Esophagus muscularis mucosa (tissue), 3 donors: ENCODE results near the gene HOXC11.

Experiments
- CTCF ChIP-seq, 3 experiments: fragments of 200-600 bp in 2 of 3; fragments of 450-650 bp in 1 of 3; sonication (generic) in 2 of 3; IDR thresholded peaks; one replicate each; pipeline ENCODE4 v1.5.1; 2017 to 2019; ENCODE audit warnings: antibody characterized with exemption in 3 of 3, mild to moderate bottlenecking in 2 of 3, moderate library complexity in 1 of 3
- POLR2A ChIP-seq: fragments of 450-650 bp; IDR thresholded peaks from one replicate; pipeline ENCODE4 v1.6.1; 2017; ENCODE audit warnings: antibody characterized with exemption, moderate library complexity, mild to moderate bottlenecking, low read depth
- POLR2AphosphoS5 ChIP-seq, 2 donors: sonication (generic); formaldehyde crosslinking; IDR thresholded peaks; one replicate each; pipeline ENCODE4 v1.6.1; 2017; ENCODE audit warnings: antibody characterized with exemption in 2 of 2

DNA sequence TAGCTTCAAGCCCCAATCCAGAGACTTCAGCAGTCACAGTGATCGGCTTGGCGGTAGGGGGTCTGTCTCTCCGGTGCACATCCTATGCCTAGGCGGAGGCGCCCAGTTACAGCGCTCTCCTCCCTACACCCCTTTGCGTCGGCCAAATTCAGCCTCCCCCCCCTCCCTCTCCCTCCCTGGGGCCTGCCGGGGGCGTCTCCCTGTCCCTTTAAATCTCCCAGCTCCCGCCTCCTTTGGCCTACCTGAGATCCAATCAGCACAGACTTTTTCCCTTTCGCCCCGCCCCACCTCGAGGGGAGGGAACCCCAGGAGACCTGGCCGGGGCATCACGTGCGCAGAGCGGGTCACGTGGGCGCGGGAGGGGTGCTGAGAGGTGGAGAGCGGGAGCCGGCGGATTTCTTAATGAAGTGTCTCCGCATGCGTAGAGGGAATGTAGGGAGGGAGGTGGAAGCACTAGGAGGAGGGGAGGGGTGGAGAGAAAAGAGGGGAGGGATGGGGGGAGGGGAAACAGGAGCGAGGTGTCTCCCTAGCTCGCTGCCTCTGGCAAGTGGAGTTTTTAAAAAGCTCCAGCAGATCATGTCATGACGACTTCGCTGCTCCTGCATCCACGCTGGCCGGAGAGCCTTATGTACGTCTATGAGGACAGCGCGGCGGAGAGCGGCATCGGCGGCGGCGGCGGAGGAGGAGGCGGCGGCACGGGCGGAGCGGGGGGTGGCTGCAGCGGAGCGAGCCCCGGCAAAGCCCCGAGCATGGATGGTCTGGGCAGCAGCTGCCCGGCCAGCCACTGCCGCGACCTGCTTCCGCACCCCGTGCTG lies 34.4 kb upstream of the HOXC11 start, which contains the start of gene HOXC13:
- TF ChIP-seq CTCF (IDR thresholded peaks at IDR 0.05) (no peak), POLR2A (no peak), POLR2AphosphoS5 (IDR thresholded peaks at IDR 0.05) (no peak)
